ENCODE measurements around the gene LGR6.
"Not testable (repeated sequence)": the region's sequence is repeated elsewhere in the genome, so short reads cannot be mapped to it uniquely, and the experiment has no call there.

LGR6 gene, protein sequence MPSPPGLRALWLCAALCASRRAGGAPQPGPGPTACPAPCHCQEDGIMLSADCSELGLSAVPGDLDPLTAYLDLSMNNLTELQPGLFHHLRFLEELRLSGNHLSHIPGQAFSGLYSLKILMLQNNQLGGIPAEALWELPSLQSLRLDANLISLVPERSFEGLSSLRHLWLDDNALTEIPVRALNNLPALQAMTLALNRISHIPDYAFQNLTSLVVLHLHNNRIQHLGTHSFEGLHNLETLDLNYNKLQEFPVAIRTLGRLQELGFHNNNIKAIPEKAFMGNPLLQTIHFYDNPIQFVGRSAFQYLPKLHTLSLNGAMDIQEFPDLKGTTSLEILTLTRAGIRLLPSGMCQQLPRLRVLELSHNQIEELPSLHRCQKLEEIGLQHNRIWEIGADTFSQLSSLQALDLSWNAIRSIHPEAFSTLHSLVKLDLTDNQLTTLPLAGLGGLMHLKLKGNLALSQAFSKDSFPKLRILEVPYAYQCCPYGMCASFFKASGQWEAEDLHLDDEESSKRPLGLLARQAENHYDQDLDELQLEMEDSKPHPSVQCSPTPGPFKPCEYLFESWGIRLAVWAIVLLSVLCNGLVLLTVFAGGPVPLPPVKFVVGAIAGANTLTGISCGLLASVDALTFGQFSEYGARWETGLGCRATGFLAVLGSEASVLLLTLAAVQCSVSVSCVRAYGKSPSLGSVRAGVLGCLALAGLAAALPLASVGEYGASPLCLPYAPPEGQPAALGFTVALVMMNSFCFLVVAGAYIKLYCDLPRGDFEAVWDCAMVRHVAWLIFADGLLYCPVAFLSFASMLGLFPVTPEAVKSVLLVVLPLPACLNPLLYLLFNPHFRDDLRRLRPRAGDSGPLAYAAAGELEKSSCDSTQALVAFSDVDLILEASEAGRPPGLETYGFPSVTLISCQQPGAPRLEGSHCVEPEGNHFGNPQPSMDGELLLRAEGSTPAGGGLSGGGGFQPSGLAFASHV

GRCh38 chr1:202193614-202194327 lies at the start of gene LGR6:
Gene LGR6 (plus strand): TSS chr1:202193799. CDS start chr1:202193990, 191 bp downstream.
- no peak for DNase-seq

GRCh38 chr1:202144402-202145067 lies 49.1 kb upstream of the LGR6 start, which contains the start of gene ARL8A:
Gene ARL8A (minus strand): TSS chr1:202144737. CDS start chr1:202144572, 165 bp downstream.
- DNase-seq: peak; percentile 25 to 60 (median 30)

- DNase-seq: no peak
Observed at GRCh38 chr1:202145068-202145743, 48.4 kb upstream of the LGR6 start.

DNA sequence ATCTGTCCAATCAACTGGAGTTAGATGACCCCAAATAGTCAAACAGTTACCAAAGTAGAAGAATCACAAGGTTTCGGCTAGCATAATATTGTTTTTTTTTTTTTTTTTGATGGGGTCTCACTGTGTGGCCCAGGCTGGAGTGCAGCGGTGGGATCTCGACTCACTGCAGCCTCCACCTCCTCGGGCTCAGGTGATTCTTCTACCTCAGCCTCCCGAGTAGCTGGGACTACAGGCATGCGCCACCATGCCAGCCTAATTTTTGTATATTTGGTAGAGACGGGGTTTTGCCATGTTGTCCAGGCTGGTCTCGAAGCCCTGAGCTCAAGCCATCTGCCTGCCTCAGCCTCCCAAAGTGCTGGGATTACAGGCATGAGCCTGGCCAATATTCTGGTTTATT lies 47.9 kb upstream of the LGR6 start:
- DNase-seq: not testable (repeated sequence)

GRCh38 chr1:202146279-202146678 lies 47.3 kb upstream of the LGR6 start:
- DNase-seq: no peak

DNA sequence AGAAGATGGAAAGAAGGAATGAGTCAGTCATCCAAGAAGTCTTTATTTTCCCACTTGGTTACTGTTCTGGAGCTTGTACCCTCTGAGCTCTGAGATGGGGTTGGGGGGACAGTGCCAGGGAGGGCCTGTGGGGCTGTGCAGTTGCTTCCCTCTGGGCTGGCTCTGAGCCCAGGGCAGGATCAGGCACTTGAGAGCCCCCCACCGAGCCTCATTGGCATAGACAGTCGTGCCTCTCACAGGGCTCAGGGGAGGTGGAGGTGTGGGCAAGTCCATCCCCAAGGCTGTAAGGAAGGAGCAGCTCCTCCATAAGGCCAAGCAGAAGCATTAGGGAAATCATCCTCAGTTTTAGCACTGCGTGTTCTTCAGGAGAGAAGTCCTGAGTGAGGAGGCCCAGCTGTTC lies 46.6 kb upstream of the LGR6 start:
- no peak for DNase-seq

DNA sequence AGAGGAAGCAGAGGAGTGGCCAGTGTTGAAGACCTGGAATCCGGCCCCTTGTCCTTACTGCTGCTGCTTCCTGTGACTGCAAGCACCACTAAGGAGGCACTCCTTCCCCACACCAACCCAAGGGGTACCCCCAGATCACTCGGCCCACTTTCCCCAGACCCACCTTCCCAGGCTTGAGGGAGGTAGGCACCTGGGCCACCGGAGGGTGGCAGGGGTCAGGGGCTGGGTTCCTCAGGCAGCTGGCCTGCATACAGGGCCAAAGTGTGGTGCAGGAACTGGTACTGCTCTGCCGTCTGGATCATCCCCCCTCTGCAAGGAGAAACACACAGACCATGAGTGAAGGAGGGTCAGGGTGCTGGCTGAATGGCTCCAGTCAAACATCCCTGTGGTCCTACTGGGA lies 45.2 kb upstream of the LGR6 start:
- DNase-seq: no peak

DNA sequence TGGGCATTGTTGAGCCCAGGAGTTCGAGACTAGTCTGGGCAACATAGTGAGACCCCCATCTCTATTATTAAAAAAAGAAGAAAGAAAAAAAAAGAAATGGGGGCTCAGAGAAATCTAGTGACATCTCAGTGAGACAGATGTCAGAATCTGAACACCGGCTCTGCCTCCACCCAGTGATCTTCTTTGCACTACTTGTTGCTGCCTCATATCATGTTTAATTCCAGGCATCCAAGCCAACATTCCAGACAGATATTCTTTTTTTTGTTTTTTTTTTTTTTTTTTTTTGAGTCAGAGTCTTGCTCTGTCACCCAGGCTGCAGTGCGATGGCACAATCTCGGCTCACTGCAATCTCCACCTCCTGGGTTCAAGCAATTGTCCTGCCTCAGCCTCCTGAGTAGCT lies 44.0 kb upstream of the LGR6 start:
- DNase-seq: no peak

- no peak for DNase-seq
Observed at GRCh38 chr1:202150187-202150586, 43.4 kb upstream of the LGR6 start.

- DNase-seq: no peak
Observed at GRCh38 chr1:202150602-202151001, 43.0 kb upstream of the LGR6 start.

DNA sequence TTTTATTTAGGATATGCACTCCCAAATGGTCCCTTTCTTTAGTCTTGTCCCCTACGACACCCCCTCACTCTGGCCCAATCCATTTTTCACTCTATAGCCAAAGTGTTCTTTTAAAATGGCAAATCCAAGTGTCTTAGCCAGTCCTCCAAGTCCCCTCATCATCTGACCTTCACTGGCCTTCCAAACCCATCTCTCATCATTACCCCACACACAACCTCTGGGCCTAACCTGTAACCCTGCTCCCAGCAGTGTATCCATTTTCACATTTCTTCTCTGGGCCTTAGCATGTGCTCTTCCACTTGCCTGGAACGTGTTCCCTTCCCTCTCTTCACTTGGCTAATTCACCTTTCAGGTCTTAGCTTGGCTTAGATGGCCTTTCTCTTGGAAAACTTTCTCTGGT lies 42.6 kb upstream of the LGR6 start:
- DNase-seq: no peak

- DNase-seq: no peak
Observed at GRCh38 chr1:202152399-202152798, 41.2 kb upstream of the LGR6 start.

DNA sequence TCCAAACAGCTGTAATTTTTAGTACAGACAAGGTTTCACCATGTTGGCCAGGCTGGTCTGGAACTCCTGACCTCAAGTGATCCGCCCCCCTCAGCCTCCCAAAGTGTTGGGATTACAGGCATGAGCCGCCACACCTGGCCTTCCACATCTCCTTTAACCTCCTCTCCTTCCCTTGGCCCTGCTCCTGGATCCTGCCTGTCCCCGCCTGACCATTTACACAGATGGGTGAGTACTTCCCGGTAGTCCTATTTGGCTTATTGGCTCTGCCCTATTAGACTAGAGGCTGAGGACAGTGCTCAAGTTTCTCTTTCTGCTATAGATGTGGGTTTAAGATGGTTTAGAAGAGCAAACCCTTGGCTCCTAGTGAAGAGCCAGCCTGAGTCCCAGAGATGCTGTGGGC lies 40.3 kb upstream of the LGR6 start:
- DNase-seq: no peak

- DNase-seq: no peak
Observed at GRCh38 chr1:202154148-202154765, 39.3 kb upstream of the LGR6 start.

- DNase-seq: peak in 1 of 4 experiments; percentile 22
Observed at GRCh38 chr1:202154766-202155477, 38.7 kb upstream of the LGR6 start.

DNA sequence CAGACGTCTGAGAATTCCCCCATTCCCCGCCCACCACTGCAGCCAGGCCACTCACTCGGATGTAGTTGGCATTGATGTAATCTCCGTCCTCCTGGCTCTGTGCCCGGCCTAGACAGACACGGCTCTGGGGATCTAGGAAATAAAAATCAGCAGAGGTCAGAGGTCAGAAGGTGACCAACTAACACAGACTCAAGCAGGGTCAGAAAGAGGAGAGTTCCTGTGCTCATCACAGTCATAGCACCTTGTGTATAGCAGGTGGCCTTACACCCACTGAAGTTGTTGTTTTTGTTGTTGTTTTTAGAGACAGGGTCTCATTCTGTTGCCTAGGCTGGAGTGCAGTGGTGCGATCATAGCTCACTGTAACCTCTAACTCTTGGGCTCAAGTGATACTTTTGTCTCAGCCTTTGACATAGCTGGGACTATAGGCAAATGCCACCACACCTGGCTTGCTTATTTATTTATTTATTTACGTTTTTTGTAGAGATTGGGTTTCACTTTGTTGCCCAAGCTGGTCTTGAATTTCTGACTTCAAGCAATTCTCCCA lies 38.0 kb upstream of the LGR6 start:
- no peak for DNase-seq

DNA sequence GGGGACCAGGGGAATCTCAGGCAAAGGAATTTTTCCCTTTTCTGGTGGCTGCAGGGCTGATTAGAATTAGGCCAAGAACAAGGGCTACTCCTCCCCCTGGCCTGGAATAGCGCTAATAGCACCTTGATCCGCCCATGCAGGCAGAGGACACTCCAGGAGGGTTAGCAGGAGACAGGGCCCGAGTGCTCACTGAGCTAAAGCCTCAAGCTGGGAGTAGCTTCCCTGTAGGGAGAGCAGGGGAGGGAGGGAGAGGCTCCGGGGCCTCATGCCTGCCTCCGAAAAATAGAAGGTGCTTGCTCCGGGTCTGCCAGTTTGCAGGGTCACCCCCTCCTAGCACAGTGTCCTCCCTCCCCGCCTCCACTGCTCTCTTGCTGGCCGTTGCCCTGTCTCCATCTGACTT lies 37.0 kb upstream of the LGR6 start:
- DNase-seq: no peak

DNA sequence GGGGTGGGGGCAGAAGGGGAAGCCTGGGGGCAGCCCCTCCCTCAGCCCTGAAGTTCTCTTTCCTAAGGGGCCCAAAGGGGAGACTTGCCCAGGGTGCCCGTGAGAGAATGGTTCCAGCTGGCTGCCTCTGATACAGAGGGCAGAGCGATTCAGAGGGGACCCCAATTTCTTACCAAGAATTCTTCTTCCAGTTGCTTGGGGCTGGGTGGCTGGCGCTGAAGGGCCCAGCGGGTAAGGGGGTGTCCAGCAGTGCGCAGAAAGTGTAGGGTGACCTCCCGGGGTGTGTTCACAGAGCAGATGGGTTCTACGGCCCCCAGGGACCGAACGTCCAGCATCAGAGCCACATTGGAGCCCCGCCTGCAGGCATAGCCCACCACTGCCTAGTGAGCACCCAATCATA lies 35.7 kb upstream of the LGR6 start:
- no peak for DNase-seq

DNA sequence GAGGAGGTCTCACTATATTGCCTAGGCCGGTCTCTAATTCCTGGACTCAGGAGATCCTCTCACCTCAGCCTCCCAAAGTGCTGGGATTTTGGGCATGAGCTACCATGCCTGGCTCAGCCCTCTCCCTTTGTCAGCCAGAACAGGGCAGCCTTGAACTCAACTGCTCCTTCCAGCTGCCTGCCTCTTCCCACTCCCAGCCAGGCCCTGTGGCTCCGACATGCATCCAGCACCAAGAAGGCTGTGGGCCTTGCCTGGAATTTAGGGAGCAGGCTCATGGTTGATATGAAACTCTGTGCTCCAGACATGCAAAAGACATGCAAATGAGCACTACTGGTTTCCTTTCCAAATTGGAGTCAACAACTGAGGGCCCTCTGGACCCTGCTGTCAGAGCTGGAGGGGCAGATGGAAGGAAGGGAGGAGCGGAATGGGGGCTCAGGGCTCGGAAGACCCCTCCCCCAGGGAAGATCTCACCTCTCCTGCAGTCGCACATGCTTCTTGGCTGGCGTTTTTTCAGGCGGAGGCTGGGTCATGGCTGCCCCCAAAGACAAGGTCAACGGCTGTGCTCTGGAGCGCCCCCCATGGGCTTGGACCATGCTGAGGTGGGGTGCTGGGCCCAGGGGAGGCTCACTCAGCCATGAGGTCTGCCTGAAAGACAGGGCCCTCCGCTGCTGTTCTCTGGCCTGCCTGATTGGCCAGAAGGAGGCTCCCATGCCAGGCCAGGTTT lies 34.6 kb upstream of the LGR6 start:
- DNase-seq: no peak
